ENCODE results near the gene MS4A4E. TPM values are rescaled to one million over a fixed set of nuclear protein-coding genes. Genes with fewer than 3 reads are reported as not detected.

Gene MS4A4E
- total and polyA plus RNA-seq, 2 experiments from 2014 or later: not detected

DNA sequence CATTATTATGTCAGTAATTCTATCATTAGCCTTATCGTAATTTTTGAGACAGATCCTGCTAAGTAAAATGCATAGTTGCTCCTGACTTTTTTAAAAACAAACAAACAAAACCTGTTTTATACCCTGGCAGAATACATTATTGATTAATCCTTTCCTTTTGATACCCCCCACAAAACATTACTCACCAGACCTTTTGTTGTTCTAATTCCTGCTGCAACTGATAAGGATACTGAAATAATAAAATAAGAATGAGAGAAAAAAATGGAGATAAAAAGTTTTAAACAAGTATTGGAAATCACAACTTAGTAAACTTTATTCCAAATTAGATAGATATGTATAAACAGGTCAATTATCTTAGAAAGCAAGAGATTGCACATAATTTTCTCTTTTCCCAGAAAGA, 28.6 kb downstream of the MS4A4E start (continued):
- TF ChIP-seq ZNF331 (CRISPR knock-in tag; IDR thresholded peaks at IDR 0.05; ENCODE audit: low read depth): no peak
- TF ChIP-seq POLR2AphosphoS5 (IDR thresholded peaks at IDR 0.05; ENCODE audit: low read depth): no peak
- no peak for TF ChIP-seq EZH2 (IDR thresholded peaks at IDR 0.05; ENCODE audit: low read depth, unreplicated experiment)
- no peak for TF ChIP-seq REST (IDR thresholded peaks at IDR 0.05; ENCODE audit: unreplicated experiment)
- TF ChIP-seq, protein P1, sequence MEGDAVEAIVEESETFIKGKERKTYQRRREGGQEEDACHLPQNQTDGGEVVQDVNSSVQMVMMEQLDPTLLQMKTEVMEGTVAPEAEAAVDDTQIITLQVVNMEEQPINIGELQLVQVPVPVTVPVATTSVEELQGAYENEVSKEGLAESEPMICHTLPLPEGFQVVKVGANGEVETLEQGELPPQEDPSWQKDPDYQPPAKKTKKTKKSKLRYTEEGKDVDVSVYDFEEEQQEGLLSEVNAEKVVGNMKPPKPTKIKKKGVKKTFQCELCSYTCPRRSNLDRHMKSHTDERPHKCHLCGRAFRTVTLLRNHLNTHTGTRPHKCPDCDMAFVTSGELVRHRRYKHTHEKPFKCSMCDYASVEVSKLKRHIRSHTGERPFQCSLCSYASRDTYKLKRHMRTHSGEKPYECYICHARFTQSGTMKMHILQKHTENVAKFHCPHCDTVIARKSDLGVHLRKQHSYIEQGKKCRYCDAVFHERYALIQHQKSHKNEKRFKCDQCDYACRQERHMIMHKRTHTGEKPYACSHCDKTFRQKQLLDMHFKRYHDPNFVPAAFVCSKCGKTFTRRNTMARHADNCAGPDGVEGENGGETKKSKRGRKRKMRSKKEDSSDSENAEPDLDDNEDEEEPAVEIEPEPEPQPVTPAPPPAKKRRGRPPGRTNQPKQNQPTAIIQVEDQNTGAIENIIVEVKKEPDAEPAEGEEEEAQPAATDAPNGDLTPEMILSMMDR (conservative IDR thresholded peaks at IDR 0.05; ENCODE audit: low read depth in 2 of 2): no peak
- TF ChIP-seq JUNB (IDR thresholded peaks at IDR 0.05; ENCODE audit: unreplicated experiment): no peak

DNA sequence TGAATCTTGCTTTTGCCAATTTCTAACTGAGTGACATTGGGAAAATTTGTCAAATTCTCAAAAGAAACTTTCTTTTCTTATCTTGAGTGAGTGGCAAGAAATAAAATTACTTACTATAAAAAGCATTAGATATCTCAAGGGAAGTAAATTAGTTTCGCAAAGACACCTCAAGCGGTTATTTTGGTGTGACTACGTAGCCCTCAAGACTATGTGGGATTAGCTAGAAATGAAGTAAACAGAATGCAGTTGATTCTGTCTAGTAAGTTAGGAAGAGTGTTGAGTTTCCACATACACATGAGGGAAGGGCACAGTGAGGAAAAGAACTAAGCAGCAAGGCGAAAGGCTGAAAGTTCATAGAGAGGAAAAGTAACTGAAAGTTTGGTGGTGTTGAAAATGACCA, 31.7 kb downstream of the MS4A4E start:
- no peak for ATAC-seq
- no peak overlapping the region for H3K27ac ChIP-seq (ENCODE audit: low read depth)
- no peaks in the 10 kb centered on the region for H3K36me3 ChIP-seq (ENCODE audit: insufficient read depth)
- Mint-ChIP-seq H3K9me3 (no peaks in the 10 kb centered on the region), H3K4me1 (peaks cover 16% of the 10 kb centered on the region; the same call in 2 of the 3 replicates), H3K4me3 (no peak overlapping the region), H3K27ac (no peak overlapping the region), H3K36me3 (ENCODE audit: low read depth) (no peaks in the 10 kb centered on the region), H3K27me3 (ENCODE audit: insufficient read depth, low read depth, poor library complexity) (no peaks in the 10 kb centered on the region)
- H3K79me2 ChIP-seq (replicated peaks; ENCODE audit: insufficient read depth): no peaks in the 10 kb centered on the region
- H3K4me2 ChIP-seq: no peak overlapping the region
- DNase-seq (ENCODE audit: low spot score): no peak
- no peaks in the 10 kb centered on the region for H3F3A ChIP-seq (replicated peaks; ENCODE audit: low read depth)
- TF ChIP-seq STAT1 (IDR thresholded peaks at IDR 0.05; ENCODE audit: unreplicated experiment) (no peak), CREB1 (CRISPR knock-in tag; IDR thresholded peaks at IDR 0.05; ENCODE audit: low read depth) (no peak), ZNF114 (CRISPR knock-in tag; IDR thresholded peaks at IDR 0.05) (no peak), ZNF331 (CRISPR knock-in tag; IDR thresholded peaks at IDR 0.05; ENCODE audit: low read depth) (no peak)
- TF ChIP-seq, protein P1 (conservative IDR thresholded peaks at IDR 0.05; ENCODE audit: low read depth in 2 of 2): no peak
- no peaks in the 10 kb centered on the region for H3K27me3 ChIP-seq (ENCODE audit: insufficient read depth)
- H2AFZ ChIP-seq: no peak overlapping the region
- no peaks in the 10 kb centered on the region for H4K20me1 ChIP-seq (replicated peaks; ENCODE audit: insufficient read depth)
- H3K4me1 ChIP-seq (ENCODE audit: insufficient read depth): peaks cover 18% of the 10 kb centered on the region; the same call in 1 of the 2 replicates
- H3K9me2 ChIP-seq (ENCODE audit: insufficient read depth): peaks cover 11% of the 10 kb centered on the region; the same call in 1 of the 2 replicates
- H3K4me3 ChIP-seq: no peak overlapping the region
